Activated T-helper 1 cell treated with anti-CD3 and anti-CD28 coated beads, Interleukin-12 subunit alpha, Interleukin-12 subunit beta, Interleukin-2, Interleukin-4 antibody, amounts not matched to agents 30 ng/mL and 10 ng/mL and 1 ng/mL, durations not matched to agents 14 hours and 24 hours and 36 hours (primary cell): ENCODE measurements around the gene GCGR. TPM values are rescaled to one million over a fixed set of nuclear protein-coding genes. Genes with fewer than 3 reads are reported as not detected.

Source experiments
- DNase-seq: peaks from one replicate; pipeline ENCODE4 v3.0.0; 2021; ENCODE audit warnings: low spot score
- H3K27ac Mint-ChIP-seq: one replicate; pipeline ENCODE4 v1.8.0; 2021; ENCODE audit warnings: mild to moderate bottlenecking, mixed read lengths
- H3K27me3 Mint-ChIP-seq: one replicate; pipeline ENCODE4 v1.8.0; 2022; ENCODE audit warnings: mild to moderate bottlenecking, moderate library complexity, mixed read lengths; ENCODE audit not compliant: insufficient read depth
- H3K36me3 Mint-ChIP-seq: one replicate; pipeline ENCODE4 v1.8.0; 2021; ENCODE audit warnings: low read depth, mixed read lengths
- H3K4me1 Mint-ChIP-seq: one replicate; pipeline ENCODE4 v1.8.0; 2021; ENCODE audit warnings: low read depth, mixed read lengths
- H3K4me3 Mint-ChIP-seq: one replicate; pipeline ENCODE4 v1.8.0; 2021; ENCODE audit warnings: mild to moderate bottlenecking, moderate library complexity, mixed read lengths
- H3K9me3 Mint-ChIP-seq: one replicate; pipeline ENCODE4 v1.8.0; 2021; ENCODE audit warnings: mixed read lengths
- intact Hi-C: fragments of 100-400 bp; cut with micrococcal nuclease; formaldehyde crosslinking; loops from one replicate; pipeline ENCODE4 v1.15.1; 2024
- total RNA-seq: library from RNA; stranded (reverse); gene quantifications from 2 replicates; pipeline ENCODE4 v1.2.3, GENCODE V29; 2022

GCGR gene
- not detected in 2 replicates for total RNA-seq

DNA sequence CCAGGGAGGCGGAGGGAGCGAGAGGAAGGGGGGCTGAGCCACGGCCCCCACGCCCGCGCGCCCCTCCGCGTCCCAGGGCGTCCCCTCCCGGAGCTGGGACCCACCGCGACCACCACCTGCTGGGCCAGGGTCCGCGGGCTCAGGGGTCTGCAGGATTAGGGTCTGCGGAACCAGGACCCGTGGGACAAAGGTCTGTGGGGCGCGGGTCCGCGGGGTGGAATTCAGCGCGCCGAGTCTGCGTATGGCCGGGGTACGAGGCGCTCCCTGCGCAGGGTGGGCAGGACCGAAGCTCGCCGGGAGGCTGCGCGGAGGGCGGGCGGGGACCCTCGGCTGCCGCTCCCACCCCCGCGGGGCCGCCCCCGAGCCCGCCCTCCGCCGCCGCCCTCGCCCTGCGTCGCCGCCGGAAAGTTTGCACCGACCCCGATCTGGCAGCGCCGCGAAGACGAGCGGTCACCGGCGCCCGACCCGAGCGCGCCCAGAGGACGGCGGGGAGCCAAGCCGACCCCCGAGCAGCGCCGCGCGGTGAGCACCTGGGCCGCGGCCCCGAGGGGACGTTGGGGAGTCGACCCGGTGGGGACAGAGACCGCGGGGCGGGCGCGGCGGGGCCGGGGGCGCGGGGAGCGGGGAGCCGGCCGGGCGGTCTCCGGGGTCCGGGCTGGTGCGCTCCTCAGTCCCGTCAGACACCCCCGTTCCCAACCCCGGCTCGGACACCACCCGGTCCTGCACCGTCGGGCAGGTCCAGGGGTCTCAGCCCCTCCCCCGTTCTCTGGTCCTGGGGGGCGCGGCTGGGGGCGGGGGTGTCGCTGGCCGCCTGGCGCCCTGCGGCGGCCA is at the start of gene GCGR:
Gene GCGR (plus strand): TSS at position 423 of the 831 bp plus-strand sequence. CDS start 4,869 bp downstream, outside the sequence.
- intact Hi-C loops = no loop called here
- H3K4me1 Mint-ChIP-seq = no peaks in the 10 kb centered on the region
- peaks cover 45% of the 10 kb centered on the region for H3K27me3 Mint-ChIP-seq
- no peak within 1 kb of the TSS for H3K27ac Mint-ChIP-seq
- no peaks in the 10 kb centered on the region for H3K36me3 Mint-ChIP-seq
- DNase-seq = no peak
- no peaks in the 10 kb centered on the region for H3K9me3 Mint-ChIP-seq
- no peak within 1 kb of the TSS for H3K4me3 Mint-ChIP-seq

DNA sequence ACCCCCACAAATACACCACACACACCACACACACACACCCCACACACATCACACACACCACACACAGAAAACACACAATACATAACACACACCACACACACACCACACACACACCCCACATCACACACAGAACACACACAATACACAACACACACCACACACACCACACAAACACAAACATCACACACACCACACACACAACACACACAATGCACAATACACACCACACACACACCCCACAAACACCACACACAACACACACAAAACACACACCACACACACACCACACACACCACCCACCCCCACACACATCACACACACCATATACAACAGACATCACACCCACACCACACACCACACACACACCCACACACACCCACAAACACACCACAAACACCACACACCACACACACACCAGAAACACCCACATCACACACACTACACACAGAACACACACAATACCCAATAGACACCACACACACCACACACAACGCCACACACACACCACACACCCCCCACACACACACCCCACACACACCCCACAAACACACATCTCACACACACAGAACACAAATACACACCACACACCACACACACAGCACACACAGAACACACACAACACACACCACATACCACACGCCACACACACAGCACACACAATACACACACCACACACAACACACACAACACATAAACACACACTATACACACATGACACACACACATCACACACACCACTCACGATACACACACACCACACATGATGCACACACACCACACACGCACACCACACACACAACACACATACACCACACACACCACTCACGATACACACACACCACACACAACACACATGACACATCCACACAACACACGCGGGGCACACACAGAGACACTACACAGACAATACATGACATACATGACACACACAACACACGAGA is 11.0 kb upstream of the GCGR start:
- Mint-ChIP-seq H3K36me3 (no peaks in the 10 kb centered on the region), H3K4me3 (no peak overlapping the region), H3K4me1 (no peaks in the 10 kb centered on the region), H3K27ac (no peak overlapping the region), H3K27me3 (peaks cover 2% of the 10 kb centered on the region), H3K9me3 (no peaks in the 10 kb centered on the region)
- intact Hi-C loops = no loop called here
- no peak for DNase-seq

DNA sequence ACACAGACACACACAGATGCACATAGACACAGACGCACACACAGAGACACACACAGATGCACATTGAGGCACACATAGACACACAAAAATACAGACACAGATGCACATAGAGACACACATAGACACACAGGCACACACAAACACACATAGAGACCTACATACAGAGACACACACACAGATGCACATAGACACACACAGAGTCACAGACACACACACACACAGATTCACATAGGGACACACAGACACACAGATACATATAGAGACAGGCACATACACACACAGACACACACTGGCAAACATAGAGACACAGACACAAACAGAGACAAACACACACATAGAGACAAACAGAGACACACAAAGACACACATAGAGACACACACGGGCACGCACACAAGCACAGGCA is 9.9 kb upstream of the GCGR start:
- peaks cover 2% of the 10 kb centered on the region for H3K27me3 Mint-ChIP-seq
- no peaks in the 10 kb centered on the region for H3K36me3 Mint-ChIP-seq

DNA sequence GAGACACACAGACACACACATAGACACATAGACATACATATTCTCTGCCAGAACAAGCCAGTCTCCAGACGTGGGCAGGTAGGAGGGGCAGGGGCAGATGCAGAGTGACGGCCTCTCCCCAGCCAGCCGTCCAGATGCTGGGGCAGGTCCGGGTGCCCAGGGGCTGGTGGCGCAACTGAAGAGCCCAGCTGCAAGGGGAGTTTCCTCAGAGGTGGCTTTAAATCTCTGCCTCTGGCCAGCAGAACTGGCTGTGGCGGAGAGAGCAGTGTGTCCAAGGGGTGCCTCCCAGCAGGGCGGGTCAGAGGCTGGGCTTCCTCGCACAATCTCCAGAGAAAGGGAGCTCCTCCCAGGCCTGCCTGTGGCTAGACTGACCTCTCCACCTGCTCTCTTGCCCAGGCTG is 9.4 kb upstream of the GCGR start:
- intact Hi-C loops = no loop called here
- Mint-ChIP-seq H3K9me3 (no peaks in the 10 kb centered on the region), H3K27ac (no peak overlapping the region)

More for the DNA sequence above, 9.9 kb upstream of the GCGR start:
- intact Hi-C loops = no loop called here
- no peak overlapping the region for H3K27ac Mint-ChIP-seq
- no peaks in the 10 kb centered on the region for H3K9me3 Mint-ChIP-seq
- DNase-seq = no peak
- H3K4me1 Mint-ChIP-seq = no peaks in the 10 kb centered on the region
- no peak overlapping the region for H3K4me3 Mint-ChIP-seq

DNA sequence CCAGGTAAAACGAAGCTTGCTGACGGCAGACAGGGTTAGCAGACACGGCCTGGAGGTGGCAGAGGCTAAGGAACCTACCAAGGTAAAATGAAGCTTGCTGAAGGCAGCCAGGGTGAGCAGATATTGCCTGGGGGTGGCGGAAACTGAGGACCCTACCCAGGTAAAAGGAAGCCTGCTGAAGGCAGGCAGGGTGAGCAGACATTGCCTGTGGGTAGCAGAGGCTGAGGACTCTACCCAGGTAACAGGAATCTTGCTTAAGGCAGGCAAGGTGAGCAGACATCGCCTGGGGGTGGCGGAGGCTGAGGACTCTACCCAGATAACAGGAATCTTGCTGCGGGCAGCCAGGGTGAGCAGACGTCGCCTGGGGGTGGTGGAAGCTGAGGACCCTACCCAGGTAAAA is 2.6 kb upstream of the GCGR start:
- Mint-ChIP-seq H3K9me3 (no peaks in the 10 kb centered on the region), H3K27me3 (peaks cover 42% of the 10 kb centered on the region), H3K27ac (no peak overlapping the region), H3K4me3 (no peak overlapping the region), H3K36me3 (no peaks in the 10 kb centered on the region), H3K4me1 (no peaks in the 10 kb centered on the region)
- intact Hi-C loops = no loop called here
- DNase-seq = no peak

More for the DNA sequence above, 9.4 kb upstream of the GCGR start:
- Mint-ChIP-seq H3K4me1 (no peaks in the 10 kb centered on the region), H3K27me3 (peaks cover 6% of the 10 kb centered on the region), H3K4me3 (no peak overlapping the region), H3K36me3 (no peaks in the 10 kb centered on the region)
- no peak for DNase-seq

DNA sequence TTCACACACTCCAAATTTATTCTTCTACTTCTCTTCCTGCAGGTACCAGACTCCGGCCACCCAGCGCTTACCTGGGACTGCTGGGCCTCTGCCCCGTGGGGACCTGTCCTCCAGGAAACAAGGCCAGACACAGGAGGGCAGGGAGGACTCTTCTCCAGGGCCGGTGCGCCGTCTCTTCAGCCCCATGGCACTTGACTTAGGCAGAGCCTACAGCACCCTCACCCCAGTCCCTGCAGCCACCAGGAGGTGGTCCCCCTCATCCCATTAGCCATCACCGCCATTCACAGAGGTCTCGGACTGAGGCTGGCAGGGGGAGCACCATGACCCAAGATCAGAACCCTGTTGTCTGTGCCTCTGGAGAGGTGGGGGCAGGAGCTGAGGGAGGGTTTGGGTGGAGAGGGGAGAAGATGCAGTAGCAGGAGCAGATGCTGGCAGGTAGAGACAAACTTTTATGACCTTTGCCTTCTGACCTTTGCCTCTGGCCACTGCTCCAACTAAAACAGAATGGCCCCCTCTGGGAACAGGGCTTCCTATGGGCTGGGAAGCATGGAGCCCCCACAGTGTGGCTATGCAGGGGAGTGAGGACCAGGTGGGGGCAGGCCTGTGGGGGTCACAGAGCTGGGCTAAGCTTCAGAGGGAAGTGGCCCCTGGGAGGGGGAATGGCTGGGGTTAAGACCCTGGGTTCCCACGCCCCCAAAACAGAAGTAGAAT is 1.7 kb upstream of the GCGR start:
- Mint-ChIP-seq H3K9me3 (no peaks in the 10 kb centered on the region), H3K27ac (no peak overlapping the region), H3K36me3 (no peaks in the 10 kb centered on the region), H3K4me3 (no peak overlapping the region), H3K4me1 (no peaks in the 10 kb centered on the region), H3K27me3 (peaks cover 45% of the 10 kb centered on the region)
- DNase-seq = no peak
- intact Hi-C loops = no loop called here

DNA sequence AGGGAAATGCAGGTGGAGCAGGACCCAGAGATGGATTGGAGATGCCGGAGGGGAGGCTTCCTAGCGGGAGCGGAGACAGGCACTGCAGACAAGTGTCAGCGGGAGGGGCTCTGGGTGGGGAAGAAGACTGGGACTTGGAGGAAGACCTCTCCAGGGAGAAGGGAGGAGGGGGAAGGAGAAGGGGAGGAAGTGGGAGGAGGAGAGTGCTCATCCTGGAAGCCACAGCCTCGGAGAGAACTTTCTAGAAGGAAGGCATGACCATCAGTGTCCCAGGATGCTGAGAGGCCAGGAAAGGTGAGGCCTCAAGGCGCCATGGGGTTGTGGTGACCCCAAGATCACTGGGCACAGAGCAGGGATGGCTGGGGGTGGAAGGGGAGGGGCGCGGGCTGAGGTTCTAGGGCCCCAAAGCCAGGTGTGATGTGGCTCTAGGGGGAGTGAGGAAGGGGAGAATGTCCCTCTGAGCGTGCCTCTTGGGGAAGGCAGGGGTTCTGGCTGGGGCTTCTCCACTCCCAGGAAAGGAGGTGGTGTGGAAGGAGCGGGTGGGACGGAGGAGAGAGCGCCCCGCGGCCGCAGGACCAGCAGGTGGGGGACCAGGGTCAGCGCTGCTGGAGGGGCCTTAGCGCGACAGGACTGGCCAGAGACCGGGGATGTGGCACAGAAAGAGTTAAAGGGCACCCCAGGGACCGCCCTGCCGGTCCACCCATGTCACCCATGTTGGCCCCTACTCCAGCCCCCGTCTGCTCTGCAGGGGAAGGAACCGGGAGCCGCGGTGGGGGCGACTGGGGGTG is 900 bp upstream of the GCGR start:
- Mint-ChIP-seq H3K4me3 (no peak overlapping the region), H3K27ac (no peak overlapping the region), H3K9me3 (no peaks in the 10 kb centered on the region), H3K4me1 (no peaks in the 10 kb centered on the region), H3K27me3 (peaks cover 45% of the 10 kb centered on the region), H3K36me3 (no peaks in the 10 kb centered on the region)
- intact Hi-C loops = no loop called here
- DNase-seq = no peak

DNA sequence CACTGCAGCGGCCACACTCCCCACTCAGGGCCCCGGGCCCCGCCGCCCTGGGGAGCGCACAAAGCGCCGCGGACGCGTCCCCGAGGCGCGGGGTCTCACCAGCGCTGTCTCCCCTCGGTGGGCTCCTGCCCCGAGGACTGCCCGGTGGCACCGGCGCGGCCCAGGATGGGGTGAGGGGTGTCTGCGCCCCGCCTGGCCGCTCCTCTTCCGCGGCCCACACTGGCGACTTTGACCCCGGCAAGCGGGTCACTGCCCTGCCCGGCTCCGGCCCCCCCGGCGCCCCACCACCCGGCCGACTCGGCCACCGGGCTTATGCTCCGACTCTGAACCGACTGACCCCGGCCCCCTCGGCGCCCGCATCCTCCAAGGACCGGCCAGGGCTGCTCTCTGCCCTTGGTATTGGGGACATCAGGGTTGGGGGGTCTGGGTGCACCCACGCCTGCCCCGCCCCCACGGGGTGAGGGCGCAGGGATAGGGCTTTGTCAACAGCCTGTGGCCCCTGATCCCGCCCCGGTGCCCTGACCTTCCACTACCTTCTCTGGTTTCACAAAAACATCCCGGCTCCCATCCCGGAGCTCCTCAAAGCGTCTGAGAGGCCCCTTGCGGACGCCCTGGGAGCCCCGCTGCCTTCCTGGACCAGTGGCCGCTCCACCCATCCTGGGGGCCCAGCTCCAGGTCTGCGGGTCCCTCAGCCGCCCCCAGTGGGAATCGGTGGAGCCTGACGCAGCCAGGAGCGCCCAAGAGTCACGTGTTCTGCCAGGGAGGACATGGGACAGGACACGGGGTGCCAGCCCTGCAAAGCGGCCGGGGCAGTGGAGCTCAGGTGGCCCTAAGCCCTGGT is 829 bp downstream of the GCGR start:
- DNase-seq = no peak
- no peaks in the 10 kb centered on the region for H3K4me1 Mint-ChIP-seq
- no peak overlapping the region for H3K4me3 Mint-ChIP-seq
- peaks cover 45% of the 10 kb centered on the region for H3K27me3 Mint-ChIP-seq
- intact Hi-C loops = no loop called here
- H3K27ac Mint-ChIP-seq = no peak overlapping the region
- no peaks in the 10 kb centered on the region for H3K9me3 Mint-ChIP-seq
- H3K36me3 Mint-ChIP-seq = no peaks in the 10 kb centered on the region

DNA sequence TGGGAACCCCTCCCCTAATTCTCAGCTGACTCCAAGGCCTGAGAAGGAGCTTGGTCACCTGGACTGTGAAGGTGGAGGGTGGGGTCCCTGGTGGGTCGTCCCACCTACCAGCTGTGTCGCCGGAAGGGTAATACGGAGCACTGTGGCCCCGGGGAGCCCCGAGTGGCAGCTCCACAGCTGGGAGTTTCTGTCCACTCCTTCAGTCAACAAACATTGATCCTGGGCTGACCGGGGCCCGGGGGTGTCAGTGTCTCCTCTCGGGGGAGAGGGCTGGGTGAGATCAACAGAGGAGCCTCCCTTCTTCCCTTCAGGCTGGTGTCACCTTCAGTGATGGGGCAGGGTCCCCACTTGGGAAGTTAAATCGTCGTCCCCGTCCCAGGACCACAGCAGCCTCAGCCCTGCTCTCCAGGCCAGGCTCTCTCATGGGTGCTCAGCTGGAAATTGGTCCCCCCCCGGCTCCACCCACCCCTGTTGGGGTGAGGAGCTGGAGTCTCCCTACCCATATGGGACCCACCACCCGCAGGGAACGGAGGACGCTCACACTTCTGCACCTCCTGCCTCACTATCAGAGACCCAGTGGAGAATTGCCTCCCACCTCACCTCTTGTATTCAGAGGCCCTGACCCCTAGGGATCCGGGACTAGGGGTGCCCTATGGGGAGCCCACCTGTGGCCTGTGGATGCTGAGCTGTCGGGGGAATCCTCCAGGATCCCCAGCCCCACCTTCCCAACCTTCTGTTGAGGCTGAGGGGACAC is 1.9 kb downstream of the GCGR start:
- peaks cover 41% of the 10 kb centered on the region for H3K27me3 Mint-ChIP-seq
- H3K36me3 Mint-ChIP-seq = no peaks in the 10 kb centered on the region
- intact Hi-C loops = no loop called here
- H3K4me3 Mint-ChIP-seq = no peak overlapping the region
- no peak for DNase-seq
- no peak overlapping the region for H3K27ac Mint-ChIP-seq
- no peaks in the 10 kb centered on the region for H3K4me1 Mint-ChIP-seq
- no peaks in the 10 kb centered on the region for H3K9me3 Mint-ChIP-seq

DNA sequence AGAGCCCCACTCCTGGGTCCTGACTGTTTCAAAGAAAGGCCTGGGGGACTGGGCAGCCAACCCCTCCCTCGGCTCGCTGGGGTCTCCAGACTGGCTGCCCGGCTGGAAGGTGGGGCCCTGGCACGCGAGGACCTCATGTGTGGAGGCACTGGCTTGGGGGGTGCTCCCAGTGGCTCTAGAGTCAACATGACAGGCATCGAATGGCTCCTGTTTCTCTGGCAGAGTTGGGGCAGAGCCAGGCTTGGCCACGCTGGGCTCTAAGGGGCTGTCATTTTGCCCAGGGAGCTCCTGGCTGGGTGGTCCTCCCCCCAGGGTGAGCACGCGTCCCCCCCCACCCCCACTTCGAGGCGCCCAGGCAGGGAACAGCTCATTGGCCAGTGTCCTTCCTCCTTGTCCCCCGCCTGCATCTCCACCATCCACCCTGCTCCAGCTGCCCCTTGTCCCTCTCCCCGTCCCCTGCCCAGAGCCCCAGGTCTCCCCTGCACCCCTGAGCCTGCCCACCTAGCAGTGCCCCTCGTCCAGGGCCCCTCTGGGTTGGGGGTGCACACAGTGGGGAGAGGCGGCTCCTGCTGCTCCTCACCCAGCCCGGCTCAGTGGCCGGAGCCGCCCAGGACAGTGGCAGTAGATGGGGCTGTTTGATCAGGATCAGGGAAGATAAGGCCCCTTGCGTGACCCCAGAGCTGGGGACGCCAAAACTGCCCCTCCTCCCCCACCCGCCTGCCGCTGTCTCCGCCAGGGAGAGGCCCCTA is 2.7 kb downstream of the GCGR start:
- H3K4me1 Mint-ChIP-seq = no peaks in the 10 kb centered on the region
- H3K27me3 Mint-ChIP-seq = peaks cover 35% of the 10 kb centered on the region
- no peak for DNase-seq
- intact Hi-C loops = no loop called here
- no peaks in the 10 kb centered on the region for H3K9me3 Mint-ChIP-seq
- H3K27ac Mint-ChIP-seq = no peak overlapping the region
- no peaks in the 10 kb centered on the region for H3K36me3 Mint-ChIP-seq
- H3K4me3 Mint-ChIP-seq = no peak overlapping the region
